Nephron progenitor cell (in vitro differentiated cells): ENCODE measurements around the gene HEY2.
A peak's percentile ranks its signal among the peaks of the same experiment; 100 is the strongest.

Experiments used
- DNase-seq: peaks from one replicate; pipeline ENCODE4 v3.0.0; 2021
- H3K27ac Mint-ChIP-seq: 2 replicates; pipeline ENCODE4 v1.8.0; 2021; ENCODE audit warnings: mild to moderate bottlenecking, moderate library complexity, mixed read lengths
- H3K27me3 Mint-ChIP-seq: 2 replicates; pipeline ENCODE4 v1.8.0; 2021; ENCODE audit warnings: mild to moderate bottlenecking, low read depth, mixed read lengths; ENCODE audit not compliant: poor library complexity
- H3K36me3 Mint-ChIP-seq: 2 replicates; pipeline ENCODE4 v1.8.0; 2021; ENCODE audit warnings: low read depth, mixed read lengths
- H3K4me1 Mint-ChIP-seq: 2 replicates; pipeline ENCODE4 v1.8.0; 2021; ENCODE audit warnings: mixed read lengths
- H3K4me3 Mint-ChIP-seq: 2 replicates; pipeline ENCODE4 v1.8.0; 2021; ENCODE audit warnings: mild to moderate bottlenecking, moderate library complexity, mixed read lengths
- H3K9me3 Mint-ChIP-seq: 2 replicates; pipeline ENCODE4 v1.8.0; 2021; ENCODE audit warnings: mild to moderate bottlenecking, moderate library complexity, mixed read lengths
- TF ChIP-seq, protein P1 (sequence below): fragments of 200-600 bp; sonication (generic); IDR thresholded peaks from 2 replicates; pipeline ENCODE4 v1.5.0; 2021; ENCODE audit warnings: antibody characterized with exemption

Gene HEY2

GRCh38 chr6:125750692-125751333 is 1.4 kb downstream of the HEY2 start:
- peaks cover 70% of the 10 kb centered on the region for H3K4me1 Mint-ChIP-seq
- no peak for DNase-seq
- H3K27me3 Mint-ChIP-seq: no peaks in the 10 kb centered on the region
- peaks cover 12% of the 10 kb centered on the region for H3K36me3 Mint-ChIP-seq
- TF ChIP-seq, protein P1, sequence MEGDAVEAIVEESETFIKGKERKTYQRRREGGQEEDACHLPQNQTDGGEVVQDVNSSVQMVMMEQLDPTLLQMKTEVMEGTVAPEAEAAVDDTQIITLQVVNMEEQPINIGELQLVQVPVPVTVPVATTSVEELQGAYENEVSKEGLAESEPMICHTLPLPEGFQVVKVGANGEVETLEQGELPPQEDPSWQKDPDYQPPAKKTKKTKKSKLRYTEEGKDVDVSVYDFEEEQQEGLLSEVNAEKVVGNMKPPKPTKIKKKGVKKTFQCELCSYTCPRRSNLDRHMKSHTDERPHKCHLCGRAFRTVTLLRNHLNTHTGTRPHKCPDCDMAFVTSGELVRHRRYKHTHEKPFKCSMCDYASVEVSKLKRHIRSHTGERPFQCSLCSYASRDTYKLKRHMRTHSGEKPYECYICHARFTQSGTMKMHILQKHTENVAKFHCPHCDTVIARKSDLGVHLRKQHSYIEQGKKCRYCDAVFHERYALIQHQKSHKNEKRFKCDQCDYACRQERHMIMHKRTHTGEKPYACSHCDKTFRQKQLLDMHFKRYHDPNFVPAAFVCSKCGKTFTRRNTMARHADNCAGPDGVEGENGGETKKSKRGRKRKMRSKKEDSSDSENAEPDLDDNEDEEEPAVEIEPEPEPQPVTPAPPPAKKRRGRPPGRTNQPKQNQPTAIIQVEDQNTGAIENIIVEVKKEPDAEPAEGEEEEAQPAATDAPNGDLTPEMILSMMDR: no peak
- peak overlapping the region; percentile 99 for H3K4me3 Mint-ChIP-seq
- H3K9me3 Mint-ChIP-seq: no peaks in the 10 kb centered on the region
- H3K27ac Mint-ChIP-seq: peak overlapping the region; percentile 3

DNA sequence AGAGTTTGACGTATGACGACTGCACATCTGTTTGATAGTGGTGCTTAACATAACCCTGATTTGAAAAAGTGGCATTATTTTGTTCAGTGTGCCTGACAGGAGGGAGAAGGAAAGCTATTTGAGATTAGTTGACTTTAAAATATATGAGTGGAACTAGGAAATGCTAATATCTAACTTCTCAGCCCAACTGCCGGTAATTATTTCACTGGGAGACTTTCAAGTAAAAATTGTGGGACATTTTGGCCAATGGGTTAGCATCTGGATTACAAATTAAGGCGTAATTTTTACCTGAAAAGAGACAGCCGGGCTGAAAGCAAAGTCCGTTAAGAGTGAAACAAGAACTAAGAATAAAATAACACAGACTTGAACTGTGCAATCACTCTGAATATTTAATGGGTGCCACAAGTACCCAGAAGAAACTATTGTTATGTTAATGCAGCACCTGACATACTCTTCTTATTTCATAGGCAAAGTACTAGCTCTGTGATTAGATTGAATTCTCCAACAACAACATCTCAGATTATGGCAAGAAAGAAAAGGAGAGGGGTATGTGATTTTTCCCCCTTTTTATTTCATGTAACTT is 2.0 kb downstream of the HEY2 start:
- H3K36me3 Mint-ChIP-seq: peaks cover 16% of the 10 kb centered on the region
- H3K27ac Mint-ChIP-seq: no peak overlapping the region
- peaks cover 64% of the 10 kb centered on the region for H3K4me1 Mint-ChIP-seq
- H3K4me3 Mint-ChIP-seq: peak overlapping the region; percentile 99
- TF ChIP-seq, protein P1: no peak
- H3K9me3 Mint-ChIP-seq: no peaks in the 10 kb centered on the region
- DNase-seq: no peak
- no peaks in the 10 kb centered on the region for H3K27me3 Mint-ChIP-seq

GRCh38 chr6:125752773-125753172 is 3.3 kb downstream of the HEY2 start:
- Mint-ChIP-seq H3K27ac (no peak overlapping the region), H3K9me3 (no peaks in the 10 kb centered on the region), H3K4me1 (peaks cover 53% of the 10 kb centered on the region), H3K36me3 (peaks cover 28% of the 10 kb centered on the region), H3K27me3 (no peaks in the 10 kb centered on the region), H3K4me3 (peak overlapping the region; percentile 69)
- TF ChIP-seq, protein P1: no peak
- DNase-seq: no peak

GRCh38 chr6:125753218-125753936 is 3.9 kb downstream of the HEY2 start:
- H3K27ac Mint-ChIP-seq: no peak overlapping the region
- TF ChIP-seq, protein P1: peak; percentile 44
- DNase-seq: no peak
- peaks cover 53% of the 10 kb centered on the region for H3K4me1 Mint-ChIP-seq
- H3K9me3 Mint-ChIP-seq: no peaks in the 10 kb centered on the region
- H3K4me3 Mint-ChIP-seq: peak overlapping the region; percentile 69
- peaks cover 28% of the 10 kb centered on the region for H3K36me3 Mint-ChIP-seq
- H3K27me3 Mint-ChIP-seq: no peaks in the 10 kb centered on the region

DNA sequence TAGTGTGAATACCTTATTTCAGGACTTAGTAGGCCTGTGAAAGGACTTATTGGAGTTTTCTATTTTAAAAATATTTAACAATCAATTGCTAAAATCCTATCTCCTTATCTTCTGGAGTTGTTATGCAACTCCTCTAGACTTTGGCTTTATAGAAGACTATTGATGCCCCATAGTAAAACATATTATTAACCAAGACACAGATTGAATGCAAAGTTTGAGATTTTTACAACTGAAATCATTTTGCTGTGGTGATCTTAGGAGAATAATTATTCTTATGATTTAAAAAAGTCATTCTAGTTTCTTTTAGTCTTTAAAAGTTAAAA is 4.5 kb downstream of the HEY2 start:
- peaks cover 34% of the 10 kb centered on the region for H3K36me3 Mint-ChIP-seq
- no peaks in the 10 kb centered on the region for H3K27me3 Mint-ChIP-seq
- TF ChIP-seq, protein P1: no peak
- H3K4me1 Mint-ChIP-seq: peaks cover 54% of the 10 kb centered on the region
- H3K27ac Mint-ChIP-seq: no peak overlapping the region
- no peak overlapping the region for H3K4me3 Mint-ChIP-seq
- no peaks in the 10 kb centered on the region for H3K9me3 Mint-ChIP-seq
- no peak for DNase-seq
